Endodermal cell (in vitro differentiated cells): ENCODE measurements around the gene BACH2. TPM values are rescaled to one million over a fixed set of nuclear protein-coding genes. Genes with fewer than 3 reads are reported as not detected.
A peak's percentile ranks its signal among the peaks of the same experiment; 100 is the strongest.

ENCODE experiments used
- DNase-seq: peaks from one replicate; pipeline ENCODE4 v3.0.0-alpha.2; 2017
- H3K27ac ChIP-seq: 2 replicates; pipeline ENCODE4 v1.5.1; 2013; ENCODE audit warnings: mild to moderate bottlenecking, low read depth, low read length, moderate library complexity
- H3K27me3 ChIP-seq: 2 replicates; pipeline ENCODE4 v1.6.1; 2013; ENCODE audit warnings: mild to moderate bottlenecking, low read length, moderate library complexity; ENCODE audit not compliant: insufficient read depth, control insufficient read depth, poor library complexity, severe bottlenecking
- H3K36me3 ChIP-seq: 2 replicates; pipeline ENCODE4 v1.7.0; 2013; ENCODE audit warnings: mild to moderate bottlenecking, low read length, moderate library complexity; ENCODE audit not compliant: control insufficient read depth, insufficient read depth
- H3K4me1 ChIP-seq: one replicate; pipeline ENCODE4 v1.7.0; 2013; ENCODE audit warnings: low read length; ENCODE audit not compliant: control insufficient read depth, insufficient read depth
- H3K4me3 ChIP-seq: 2 replicates; pipeline ENCODE4 v1.5.1; 2013; ENCODE audit warnings: mild to moderate bottlenecking, low read length, moderate library complexity
- H3K9ac ChIP-seq: 2 replicates; pipeline ENCODE4 v1.6.1; 2013; ENCODE audit warnings: mild to moderate bottlenecking, low read length, moderate library complexity; ENCODE audit not compliant: poor library complexity, severe bottlenecking; ENCODE audit errors: extremely low read depth
- H3K9me3 ChIP-seq: 2 replicates; pipeline ENCODE4 v1.6.1; 2013; ENCODE audit warnings: mild to moderate bottlenecking, low read length, moderate library complexity; ENCODE audit not compliant: control insufficient read depth
- H3K27ac Mint-ChIP-seq: 2 replicates; pipeline ENCODE4 v1.8.0; 2020; ENCODE audit warnings: mixed read lengths
- H3K27me3 Mint-ChIP-seq: 2 replicates; pipeline ENCODE4 v1.8.0; 2021; ENCODE audit warnings: mild to moderate bottlenecking, mixed read lengths; ENCODE audit not compliant: insufficient read depth
- H3K36me3 Mint-ChIP-seq: 2 replicates; pipeline ENCODE4 v1.8.0; 2020; ENCODE audit warnings: low read depth, mixed read lengths
- H3K4me1 Mint-ChIP-seq: 2 replicates; pipeline ENCODE4 v1.8.0; 2020; ENCODE audit warnings: mixed read lengths
- H3K4me3 Mint-ChIP-seq: 2 replicates; pipeline ENCODE4 v1.8.0; 2020; ENCODE audit warnings: mild to moderate bottlenecking, moderate library complexity, mixed read lengths
- H3K9me3 Mint-ChIP-seq: 2 replicates; pipeline ENCODE4 v1.8.0; 2020; ENCODE audit warnings: mild to moderate bottlenecking, mixed read lengths
- WGBS, 2 experiments: methylation state at CpG; one replicate each; pipeline versions ENCODE4 v1.1.5 to v1.1.7; 2013; ENCODE audit warnings: missing lambda C conversion rate in 2 of 2, mixed read lengths in 1 of 2; ENCODE audit not compliant: insufficient coverage in 1 of 2, insufficient read length in 1 of 2; 5-methylcytosine and 5-hydroxymethylcytosine counted together
- total RNA-seq, 2 donors: library from RNA; stranded (reverse); fragmentation: NEBNext Ultra II Directional in 1 of 2; extraction: Animal tissue kit (Norgen Biotek cat#: 25700) in 1 of 2; gene quantifications; 2 replicates in 1 of 2; 3 replicates in 1 of 2; pipeline ENCODE4 v1.2.1, GENCODE V29; 2021
- TF ChIP-seq, protein P1 (sequence below): fragments of 200-600 bp; sonication (generic); conservative IDR thresholded peaks from 2 replicates; pipeline ENCODE4 v1.5.0; 2021; ENCODE audit warnings: antibody characterized with exemption, mild to moderate bottlenecking

The BACH2 gene
- total RNA-seq, 2 donors from 2014 or later: 11.0 to 22.3 TPM

DNA sequence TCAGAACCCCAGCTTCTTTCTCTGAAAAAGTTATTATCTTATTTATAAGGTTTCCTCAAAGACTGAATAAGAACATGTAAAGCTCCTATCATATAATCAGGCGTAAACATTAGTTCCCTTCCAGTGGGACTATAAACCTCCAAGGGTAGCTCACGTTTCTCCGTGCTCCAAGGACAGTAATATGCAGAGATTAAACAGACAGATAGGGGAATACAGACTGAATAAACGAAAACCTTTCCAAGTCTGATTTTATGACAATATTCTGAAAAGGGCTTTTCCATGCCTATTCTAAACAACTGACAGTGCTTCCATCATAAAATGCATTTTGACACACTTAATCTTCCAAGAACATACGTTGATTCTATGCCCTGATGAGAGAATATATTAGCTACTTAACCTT, 22.8 kb downstream of the BACH2 start:
- no peak overlapping the region for H3K4me3 ChIP-seq
- no peak overlapping the region for H3K9ac ChIP-seq
- H3K36me3 ChIP-seq: peaks cover 18% of the 10 kb centered on the region
- Mint-ChIP-seq H3K4me3 (no peak overlapping the region), H3K27ac (no peak overlapping the region), H3K27me3 (no peaks in the 10 kb centered on the region), H3K36me3 (peaks cover 23% of the 10 kb centered on the region), H3K4me1 (peaks cover 3% of the 10 kb centered on the region), H3K9me3 (peaks cover 16% of the 10 kb centered on the region)
- TF ChIP-seq, protein P1, sequence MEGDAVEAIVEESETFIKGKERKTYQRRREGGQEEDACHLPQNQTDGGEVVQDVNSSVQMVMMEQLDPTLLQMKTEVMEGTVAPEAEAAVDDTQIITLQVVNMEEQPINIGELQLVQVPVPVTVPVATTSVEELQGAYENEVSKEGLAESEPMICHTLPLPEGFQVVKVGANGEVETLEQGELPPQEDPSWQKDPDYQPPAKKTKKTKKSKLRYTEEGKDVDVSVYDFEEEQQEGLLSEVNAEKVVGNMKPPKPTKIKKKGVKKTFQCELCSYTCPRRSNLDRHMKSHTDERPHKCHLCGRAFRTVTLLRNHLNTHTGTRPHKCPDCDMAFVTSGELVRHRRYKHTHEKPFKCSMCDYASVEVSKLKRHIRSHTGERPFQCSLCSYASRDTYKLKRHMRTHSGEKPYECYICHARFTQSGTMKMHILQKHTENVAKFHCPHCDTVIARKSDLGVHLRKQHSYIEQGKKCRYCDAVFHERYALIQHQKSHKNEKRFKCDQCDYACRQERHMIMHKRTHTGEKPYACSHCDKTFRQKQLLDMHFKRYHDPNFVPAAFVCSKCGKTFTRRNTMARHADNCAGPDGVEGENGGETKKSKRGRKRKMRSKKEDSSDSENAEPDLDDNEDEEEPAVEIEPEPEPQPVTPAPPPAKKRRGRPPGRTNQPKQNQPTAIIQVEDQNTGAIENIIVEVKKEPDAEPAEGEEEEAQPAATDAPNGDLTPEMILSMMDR: no peak
- peaks cover 13% of the 10 kb centered on the region for H3K9me3 ChIP-seq
- 94% methylated on average over 3 to 5 of the region's 5 CpGs for WGBS, 2 experiments
- no peaks in the 10 kb centered on the region for H3K27me3 ChIP-seq
- H3K27ac ChIP-seq: no peak overlapping the region
- H3K4me1 ChIP-seq: no peaks in the 10 kb centered on the region
- DNase-seq: no peak

DNA sequence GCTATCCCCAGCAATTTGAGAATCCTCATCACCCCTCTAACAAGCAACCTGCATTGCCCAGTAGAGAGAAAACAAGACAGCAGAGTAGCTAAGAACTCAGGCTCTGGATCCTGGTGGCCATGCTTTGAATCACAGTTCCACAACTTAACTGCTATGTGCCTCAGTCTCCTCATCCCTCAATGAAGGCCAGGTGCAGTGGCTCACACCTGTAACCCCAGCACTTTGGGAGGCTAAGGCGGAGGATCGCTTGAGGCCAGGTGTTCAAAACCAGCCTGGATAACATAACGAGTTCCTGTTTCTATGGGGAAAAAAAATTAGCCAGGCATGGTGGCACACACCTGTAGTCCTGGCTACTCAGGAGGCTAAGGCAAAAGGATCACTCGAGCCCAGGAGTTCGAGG, 23.7 kb downstream of the BACH2 start:
- peaks cover 18% of the 10 kb centered on the region for H3K36me3 ChIP-seq
- H3K9me3 ChIP-seq: peaks cover 13% of the 10 kb centered on the region
- 92 to 94% methylated on average over 5 of the region's 5 CpGs for WGBS, 2 experiments
- no peaks in the 10 kb centered on the region for H3K4me1 ChIP-seq
- no peak overlapping the region for H3K9ac ChIP-seq
- DNase-seq: no peak
- Mint-ChIP-seq H3K36me3 (peaks cover 23% of the 10 kb centered on the region), H3K4me1 (peaks cover 3% of the 10 kb centered on the region), H3K27ac (no peak overlapping the region), H3K27me3 (no peaks in the 10 kb centered on the region), H3K4me3 (no peak overlapping the region), H3K9me3 (peaks cover 16% of the 10 kb centered on the region)
- TF ChIP-seq, protein P1: peak; percentile 22
- H3K27me3 ChIP-seq: no peaks in the 10 kb centered on the region
- H3K4me3 ChIP-seq: no peak overlapping the region
- H3K27ac ChIP-seq: no peak overlapping the region

DNA sequence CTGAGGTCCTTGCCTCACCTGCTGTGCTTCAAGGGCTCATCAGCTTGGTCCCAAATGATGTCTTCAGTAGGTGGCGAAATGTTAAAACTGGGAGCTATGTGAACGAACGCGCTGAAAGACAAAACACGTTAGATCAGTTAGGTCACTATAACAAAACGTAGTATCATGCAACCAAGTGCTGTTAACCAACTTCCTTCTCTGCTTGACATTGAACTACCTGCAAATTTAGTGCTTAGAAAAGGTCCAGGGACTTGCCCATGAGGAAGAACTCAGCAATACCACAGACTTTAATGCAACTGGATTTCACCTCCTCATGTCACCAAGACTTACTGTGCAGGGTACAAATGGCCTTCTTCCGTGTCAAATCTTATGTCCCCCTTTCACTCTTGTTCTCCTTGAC, 24.8 kb downstream of the BACH2 start:
- no peak for DNase-seq
- Histone ChIP-seq H3K9me3 (peaks cover 13% of the 10 kb centered on the region), H3K27me3 (no peaks in the 10 kb centered on the region), H3K4me3 (no peak overlapping the region), H3K9ac (no peak overlapping the region), H3K27ac (no peak overlapping the region), H3K4me1 (no peaks in the 10 kb centered on the region), H3K36me3 (peaks cover 18% of the 10 kb centered on the region)
- H3K27ac Mint-ChIP-seq: no peak overlapping the region
- TF ChIP-seq, protein P1: no peak
- H3K36me3 Mint-ChIP-seq: peaks cover 23% of the 10 kb centered on the region
- H3K27me3 Mint-ChIP-seq: no peaks in the 10 kb centered on the region
- peaks cover 3% of the 10 kb centered on the region for H3K4me1 Mint-ChIP-seq
- peaks cover 16% of the 10 kb centered on the region for H3K9me3 Mint-ChIP-seq
- WGBS, 2 experiments: 74 to 82% methylated on average over 7 of the region's 7 CpGs
- H3K4me3 Mint-ChIP-seq: no peak overlapping the region
